Activated naive CD8-positive, alpha-beta T cell treated with anti-CD3 and anti-CD28 coated beads, Interleukin-2, amount 50 U/mL, for 16 hours (primary cell): ENCODE measurements around the gene HEATR5A.
"Not testable (repeated sequence)": the region's sequence is repeated elsewhere in the genome, so short reads cannot be mapped to it uniquely, and the experiment has no call there.

Source experiments
- DNase-seq: peaks from one replicate; pipeline ENCODE4 v3.0.0-alpha.2; 2020; ENCODE audit warnings: low read depth, low spot score

The HEATR5A gene

DNA sequence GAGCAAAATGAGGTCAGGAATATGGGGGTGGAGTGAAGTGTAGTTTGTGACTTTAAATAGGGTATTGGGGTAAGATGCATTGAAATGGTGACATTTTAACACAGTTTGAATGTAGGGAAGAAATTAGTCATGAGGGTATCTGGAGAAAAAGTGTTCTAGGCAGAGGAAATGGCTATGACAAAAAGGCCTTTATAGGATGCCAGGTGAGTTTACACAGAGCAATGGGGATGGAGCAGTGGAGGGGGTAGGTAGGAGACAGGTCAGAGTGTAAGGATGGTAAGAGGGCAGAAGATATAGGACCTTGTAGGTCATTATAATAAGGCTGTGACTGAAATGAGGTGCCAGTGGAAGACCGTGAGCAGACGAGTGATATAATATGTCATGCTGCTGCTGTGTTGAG is 30.4 kb downstream of the HEATR5A start:
- no peak for DNase-seq

DNA sequence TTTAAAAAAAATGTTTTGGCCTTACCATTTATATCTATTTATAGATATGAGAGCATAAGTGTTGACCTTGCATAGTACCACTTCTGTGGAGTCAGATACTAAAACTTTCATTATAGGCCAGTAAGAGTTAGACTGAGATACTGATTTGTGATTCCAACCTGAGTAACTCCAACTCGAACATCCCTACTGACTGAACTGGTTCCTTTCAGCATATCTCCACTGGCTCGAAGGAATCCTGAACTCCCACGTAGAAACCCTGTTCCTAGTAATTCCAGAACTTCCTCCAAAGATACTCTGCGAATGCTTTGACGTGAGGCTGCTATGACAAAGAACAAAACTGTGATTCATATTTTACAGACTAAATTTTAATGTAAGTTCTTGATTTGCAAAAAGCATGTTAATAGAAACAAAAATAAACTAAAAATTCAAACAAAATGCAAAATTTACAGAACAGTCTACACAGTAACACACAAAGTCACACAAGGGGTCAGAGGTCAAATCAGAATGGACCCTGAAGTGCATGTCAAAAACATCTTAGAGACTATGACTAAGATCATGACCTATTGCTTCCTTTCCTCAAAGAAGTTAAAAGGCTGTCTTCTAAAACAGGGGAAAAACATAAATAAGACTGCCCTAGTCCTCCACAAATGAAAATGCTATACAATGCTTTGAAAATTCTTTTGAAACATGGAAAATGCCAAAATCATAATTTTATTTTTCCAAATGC is 31.5 kb downstream of the HEATR5A start:
- no peak for DNase-seq

DNA sequence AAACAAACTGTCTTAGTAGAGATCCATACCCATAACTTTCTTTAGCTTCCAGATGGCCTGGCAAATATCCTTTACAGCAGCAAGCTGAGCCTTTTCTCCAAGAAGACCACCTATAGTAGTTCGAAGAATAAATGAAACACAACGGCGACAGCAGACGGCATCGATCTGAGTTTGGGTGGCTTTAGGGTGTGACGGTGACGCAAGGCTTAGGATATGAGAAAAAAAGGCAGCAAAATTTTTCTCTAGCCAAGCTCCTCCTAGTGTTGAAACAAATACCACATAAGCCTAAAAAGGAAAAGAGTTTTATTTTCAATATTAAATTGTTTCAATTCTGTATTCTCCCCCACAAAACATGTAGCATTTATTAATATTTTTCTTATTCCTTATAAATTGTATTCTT is 33.3 kb downstream of the HEATR5A start:
- DNase-seq = no peak

DNA sequence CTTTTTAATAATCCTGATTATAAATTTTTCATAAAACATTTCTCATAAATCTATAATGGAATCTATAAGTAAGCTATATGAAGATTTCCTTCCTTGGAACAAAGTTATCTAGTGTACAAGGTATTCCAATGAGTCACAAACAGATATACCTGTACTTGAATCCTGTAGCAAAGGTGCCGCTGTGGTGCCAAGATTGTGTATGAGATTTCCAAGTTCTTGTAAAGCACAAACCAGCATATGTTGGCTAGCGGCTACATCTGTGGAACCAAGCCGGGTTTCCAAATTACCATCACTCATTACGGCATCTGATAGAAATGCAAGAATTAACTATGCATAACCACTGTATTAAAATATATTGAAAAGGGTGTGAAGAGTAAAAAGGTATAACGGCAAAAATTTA is 34.1 kb downstream of the HEATR5A start:
- DNase-seq = no peak

DNA sequence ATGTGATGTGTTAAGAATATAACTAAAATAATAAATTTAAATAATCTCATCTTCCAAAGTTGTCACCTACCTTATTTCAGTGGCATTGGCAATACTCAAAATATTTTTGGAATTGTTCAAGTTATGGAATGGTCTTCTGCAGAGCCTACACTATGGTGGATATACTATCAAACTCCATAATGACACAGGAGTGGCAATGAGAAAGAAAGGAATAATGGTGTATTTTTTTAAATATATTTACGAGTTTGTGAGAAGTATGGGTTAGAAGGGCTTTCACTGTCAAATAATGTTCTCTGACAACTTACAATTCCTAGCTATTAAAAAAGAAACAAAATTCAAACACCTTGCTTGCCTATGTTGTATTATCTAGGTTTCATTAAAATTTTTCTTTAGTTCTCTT is 38.1 kb downstream of the HEATR5A start:
- DNase-seq = no peak

DNA sequence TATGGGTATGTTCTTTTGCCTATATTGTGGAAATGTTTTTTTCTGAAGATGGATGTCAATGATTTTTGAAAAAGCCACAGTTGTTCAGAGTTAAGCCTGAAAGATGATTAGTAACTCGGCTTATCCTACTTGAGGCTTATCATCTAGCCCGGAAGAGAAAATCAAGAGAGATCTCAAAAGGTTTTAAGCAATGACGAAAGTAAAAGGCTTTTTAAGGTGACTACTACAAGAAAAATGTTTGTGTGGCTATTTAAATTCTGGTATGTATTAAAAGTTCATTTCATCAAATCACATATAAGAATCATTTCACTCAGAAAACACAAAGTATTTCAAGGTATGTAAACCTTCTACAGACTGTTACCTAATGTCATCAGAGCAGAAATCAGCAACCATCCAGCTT is 40.2 kb downstream of the HEATR5A start:
- no peak for DNase-seq

DNA sequence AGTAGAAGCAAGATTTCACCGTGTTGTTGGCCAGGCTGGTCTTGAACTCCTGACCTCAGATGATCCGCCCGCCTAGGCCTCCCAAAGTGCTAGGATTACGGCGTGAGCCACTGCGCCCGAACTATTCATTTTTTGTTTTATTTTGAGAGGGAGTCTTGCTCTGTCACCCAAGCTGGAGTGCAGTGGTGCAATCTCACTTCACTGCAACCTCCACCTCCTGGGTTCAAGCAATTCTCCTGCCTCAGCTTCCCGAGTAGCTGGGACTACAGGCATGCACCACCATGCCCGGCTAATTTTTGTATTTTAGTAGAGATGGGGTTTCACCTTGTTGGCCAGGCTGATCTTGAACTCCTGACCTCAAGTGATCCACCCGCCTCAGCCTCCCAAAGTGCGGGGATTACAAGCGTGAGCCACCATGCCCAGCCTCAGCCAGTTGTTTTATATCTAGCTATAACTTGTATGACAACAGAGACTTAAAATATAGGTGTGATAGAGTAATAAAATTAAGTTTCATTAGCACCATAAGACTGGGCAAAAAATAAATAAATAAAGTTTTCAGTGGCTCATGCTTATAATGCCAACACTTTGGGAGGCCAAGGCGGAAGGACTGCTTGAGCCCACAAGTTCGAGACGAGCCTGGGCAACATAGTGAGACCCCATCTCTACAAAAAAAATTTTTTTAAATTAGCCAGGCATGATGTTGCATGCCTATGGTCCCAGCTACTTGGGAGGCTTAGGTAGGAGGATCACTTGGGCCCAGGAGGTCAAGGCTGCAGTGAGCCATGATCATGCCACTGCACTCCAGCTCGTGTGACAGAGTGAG is 41.0 kb downstream of the HEATR5A start:
- DNase-seq = not testable (repeated sequence)

DNA sequence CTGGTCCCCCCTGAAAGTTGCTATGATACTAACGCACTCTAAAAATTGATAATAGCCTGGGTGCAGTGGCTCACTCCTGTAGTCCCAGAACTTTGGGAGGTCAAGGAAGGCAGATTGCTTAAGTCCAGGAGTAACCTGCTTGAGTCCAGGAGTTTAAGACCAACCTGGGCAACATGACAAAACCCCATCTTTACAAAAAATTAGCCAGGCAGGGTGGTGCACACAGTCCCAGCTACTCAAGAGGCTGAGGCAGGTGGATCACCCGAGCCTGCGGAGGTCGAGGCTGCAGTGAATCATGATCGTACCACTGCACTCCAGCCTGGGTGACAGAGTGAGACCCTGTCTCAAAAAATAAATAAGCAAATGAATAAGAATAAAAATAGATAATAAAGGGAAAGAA is 42.9 kb downstream of the HEATR5A start:
- no peak for DNase-seq

DNA sequence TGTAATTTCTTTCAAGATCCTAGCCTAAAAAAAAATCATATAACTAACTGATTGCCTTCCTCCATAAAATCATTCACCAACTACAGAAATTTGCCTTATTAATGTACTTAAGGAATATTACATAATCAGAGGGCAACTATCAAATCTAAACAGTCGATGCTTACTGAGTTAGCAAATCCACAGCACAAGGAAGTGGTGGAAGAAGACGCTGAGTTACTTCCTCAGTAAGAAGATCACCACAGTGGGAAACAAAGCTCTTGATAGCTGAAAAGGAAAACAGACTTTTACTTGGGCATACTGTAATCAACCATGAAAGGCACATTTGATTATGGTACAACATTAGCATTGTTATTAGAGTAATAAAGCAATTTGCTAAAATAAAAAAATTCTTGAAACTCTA is 48.7 kb downstream of the HEATR5A start:
- DNase-seq = no peak

DNA sequence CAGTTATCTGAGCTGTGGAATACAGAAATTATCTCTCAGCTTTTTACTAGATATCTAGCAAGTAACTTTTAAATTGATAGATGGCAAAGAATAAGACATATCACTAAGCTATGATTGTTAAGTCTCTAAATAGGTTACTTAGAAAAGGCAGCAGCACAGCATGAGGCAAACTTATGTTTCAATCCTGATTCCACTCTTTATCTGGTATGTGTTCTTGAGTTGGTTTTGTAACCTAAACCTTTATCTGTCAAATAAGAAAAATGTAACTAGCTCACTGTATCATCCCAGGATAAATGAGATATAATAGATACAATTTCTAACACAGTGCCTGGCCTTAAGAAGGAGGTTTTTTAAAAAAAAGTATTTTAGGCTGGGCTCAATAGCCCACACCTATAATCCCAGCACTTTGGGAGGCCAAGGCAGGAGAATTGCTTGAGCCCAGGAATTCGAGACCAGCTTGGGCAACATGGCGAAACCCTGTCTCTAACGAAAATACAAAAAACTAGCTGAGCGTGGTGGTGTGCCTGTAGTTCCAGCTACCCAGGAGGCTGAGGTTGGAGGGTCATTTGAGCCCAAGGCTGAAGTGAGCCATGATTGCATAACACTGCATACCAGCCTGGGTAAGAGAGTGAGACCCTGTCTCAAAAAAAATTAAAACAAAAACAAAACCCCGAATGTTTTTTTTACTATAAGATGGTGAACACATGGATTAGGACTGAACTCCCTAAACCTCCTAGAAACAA is 56.8 kb downstream of the HEATR5A start:
- DNase-seq = no peak

DNA sequence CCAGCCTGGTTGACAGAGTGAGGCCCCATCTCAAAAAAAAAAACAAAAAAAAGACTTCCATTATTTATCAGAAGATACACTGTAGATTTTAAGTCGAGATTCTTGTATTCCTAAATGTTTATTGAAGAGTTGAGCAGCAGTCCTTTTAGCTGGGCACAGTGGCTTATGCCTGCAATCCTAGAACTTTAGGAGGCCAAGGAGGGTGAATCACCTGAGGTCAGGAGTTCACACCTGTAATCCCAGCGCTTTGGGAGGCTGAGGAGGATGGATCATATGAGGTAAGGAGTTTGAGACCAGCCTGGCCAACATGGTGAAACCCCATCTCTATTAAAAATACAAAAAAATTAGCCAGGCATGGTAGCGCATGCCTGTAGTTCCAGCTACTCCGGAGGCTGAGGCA is 57.6 kb downstream of the HEATR5A start:
- DNase-seq = no peak

DNA sequence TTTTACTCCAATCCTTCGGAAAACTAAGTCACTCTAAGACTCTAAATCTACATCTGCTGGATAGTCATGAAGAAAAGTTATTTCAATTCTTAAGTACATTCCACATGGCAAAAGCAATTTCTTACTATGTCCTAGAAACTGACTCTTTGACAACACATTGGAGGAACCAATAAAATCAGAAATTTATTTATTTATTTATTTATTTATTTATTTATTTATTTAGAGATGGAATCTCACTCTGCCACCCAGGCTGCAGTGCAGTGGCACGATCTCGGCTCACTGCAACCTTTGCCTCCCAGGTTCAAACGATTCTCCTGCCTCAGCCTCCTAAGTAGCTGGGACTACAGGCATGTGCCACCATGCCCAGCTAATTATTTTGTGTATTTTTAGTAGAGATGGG is 58.6 kb downstream of the HEATR5A start:
- DNase-seq = not testable (repeated sequence)

DNA sequence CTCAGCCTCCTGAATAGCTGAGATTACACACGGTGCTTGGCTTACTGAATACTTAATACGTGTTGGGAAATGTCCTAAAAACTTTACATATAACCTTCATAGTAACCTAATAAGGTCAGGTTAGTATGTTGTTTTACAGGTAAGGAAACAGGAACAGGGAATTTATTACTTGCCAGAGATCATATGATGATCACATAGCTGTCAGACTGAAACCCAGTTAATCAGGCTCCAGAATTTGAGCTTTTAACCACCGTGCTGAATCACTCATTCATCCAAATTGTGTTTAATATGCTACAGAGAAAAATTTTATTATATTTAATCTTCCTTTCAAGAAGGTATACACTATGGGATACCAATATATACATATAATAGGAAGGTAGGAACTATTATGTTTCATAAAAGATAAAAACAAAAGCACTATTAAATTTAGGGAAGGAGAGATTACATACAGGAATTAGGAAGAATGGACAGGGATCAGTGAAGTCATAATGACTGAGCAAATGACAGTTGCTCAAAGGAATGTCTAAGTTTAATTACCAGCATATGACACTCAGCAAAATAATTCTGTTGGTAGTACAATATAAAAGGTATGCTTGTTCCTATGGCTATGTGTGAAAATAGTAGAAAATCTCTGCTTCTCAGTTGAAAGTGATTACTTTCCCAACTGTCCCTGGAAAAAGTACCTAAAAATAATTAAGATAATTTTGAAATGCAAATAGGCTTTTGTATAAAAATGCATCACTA is 59.3 kb downstream of the HEATR5A start:
- DNase-seq = no peak

DNA sequence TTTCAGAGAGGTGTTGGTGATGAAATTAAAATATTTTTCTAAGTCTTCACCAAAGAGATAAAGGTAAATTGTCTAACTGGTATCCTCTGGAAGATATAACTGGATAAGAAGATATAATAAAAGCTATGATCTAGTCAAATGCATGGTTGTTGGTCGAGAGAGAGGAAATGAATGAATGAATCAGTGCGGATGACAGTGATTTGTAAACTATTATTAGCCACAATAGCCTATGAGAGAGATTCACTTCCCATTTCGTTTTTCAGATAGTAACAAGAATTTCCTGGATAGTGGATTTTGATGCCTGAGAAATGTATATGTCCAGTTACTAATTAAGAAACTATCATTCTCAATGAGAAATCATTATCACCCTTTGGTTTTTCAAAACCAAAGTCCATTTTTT is 63.1 kb downstream of the HEATR5A start:
- no peak for DNase-seq

DNA sequence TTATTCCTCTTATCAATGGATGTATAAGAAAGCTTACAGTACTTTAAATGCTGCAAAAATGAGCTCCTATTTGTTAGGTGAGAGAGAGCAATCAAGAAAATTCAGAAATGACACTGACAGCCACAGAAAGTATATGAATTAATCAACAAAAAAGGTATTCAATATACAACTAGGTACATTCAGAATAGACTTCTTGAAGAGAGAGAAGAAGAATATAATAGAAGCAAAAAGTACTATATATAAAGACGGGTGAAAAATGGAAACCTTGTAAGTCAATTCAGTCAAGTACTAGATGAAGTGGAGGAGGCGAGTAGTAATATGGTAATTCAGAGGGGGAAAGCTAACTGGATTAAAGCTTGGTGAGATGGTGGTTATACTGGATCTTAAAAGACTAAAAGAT is 74.3 kb downstream of the HEATR5A start:
- no peak for DNase-seq

DNA sequence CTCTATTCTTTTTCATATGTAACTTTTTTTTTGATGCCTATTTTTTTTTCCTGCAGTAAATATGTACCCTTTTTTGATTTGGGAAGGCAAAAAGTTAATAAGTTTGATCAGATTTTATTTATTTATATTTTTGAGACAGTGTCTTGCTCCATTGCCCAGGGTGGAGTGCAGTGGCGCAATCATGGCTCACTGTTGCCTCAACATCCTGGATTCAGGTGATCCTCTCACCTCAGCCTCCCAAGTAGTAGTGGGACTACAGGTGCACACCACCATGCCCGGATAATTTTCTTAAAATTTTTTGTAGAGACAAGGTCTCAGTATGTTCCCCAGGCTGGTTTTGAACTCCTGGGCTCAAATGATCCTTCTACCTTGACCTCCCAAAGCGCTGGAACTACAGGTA is 79.1 kb downstream of the HEATR5A start:
- DNase-seq = no peak

DNA sequence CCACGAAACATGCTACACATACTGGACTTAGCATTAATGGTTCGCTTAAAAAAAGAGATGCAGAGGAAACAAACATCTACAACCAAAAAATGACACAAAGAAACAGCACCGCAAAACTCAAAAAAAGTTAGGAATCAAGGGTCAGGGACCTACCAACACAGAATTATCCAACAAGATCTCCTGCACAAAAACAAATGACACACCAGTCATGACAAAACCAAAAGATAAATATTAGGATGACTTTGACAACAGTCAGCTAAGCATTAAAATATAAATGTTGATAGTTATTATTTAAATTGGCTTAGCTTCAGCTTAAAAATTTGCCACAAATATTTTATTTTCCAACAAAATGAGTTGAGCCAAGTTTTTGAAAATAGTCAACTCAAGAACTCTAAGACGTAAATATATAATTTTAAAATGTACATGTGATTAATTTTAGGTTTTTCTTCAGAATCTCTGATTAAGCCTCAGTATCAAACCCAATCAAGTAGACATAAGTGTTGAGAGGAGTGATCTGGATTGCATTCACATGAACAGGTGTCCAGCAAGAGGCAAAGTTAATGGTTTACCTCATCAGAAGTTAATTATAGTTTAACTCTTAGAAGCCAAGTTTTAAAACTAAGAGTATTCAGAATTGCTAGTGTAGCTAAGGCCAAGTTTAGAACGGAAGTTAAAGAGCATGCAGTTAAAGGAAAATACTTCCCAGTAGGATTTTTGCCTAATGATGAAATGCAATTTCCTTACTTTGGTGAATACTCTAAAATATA is 79.9 kb downstream of the HEATR5A start:
- DNase-seq = no peak

DNA sequence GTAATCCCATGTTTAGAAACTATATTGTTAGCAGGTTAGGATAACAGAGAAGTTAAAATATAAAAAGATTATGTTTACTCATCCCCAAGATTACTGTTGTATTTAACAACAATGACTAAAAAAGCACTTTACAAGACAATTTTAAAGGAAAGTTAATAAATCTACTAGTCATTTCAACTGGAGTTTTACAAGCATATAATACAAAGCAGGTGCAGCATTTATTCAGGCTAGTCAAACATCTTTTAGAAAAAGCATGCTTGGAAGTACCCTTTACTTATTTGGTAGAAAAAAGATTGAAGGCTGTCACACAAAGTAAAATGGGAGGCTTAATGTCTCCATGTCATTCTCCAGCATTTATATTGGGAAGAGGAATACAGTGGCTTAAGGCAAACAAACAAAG is 80.6 kb downstream of the HEATR5A start:
- no peak for DNase-seq

DNA sequence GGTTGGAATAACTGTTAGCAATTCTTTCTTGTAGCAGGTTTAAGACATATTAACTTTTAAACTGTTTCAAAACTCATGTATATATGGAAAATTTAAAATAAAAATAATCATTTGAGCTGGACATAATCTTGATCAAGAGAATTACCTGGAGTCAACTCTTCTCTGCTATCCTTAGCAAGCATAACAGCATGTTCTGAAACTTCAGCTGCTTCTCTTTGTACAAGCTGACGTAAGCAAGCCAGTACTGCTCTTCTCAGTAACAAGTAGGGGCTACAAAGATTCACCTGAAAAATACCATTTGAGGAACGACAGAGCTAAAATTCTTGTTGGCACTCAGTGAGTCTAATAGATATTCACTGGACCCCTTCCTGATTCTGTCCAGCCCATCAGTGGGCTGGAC is 83.0 kb downstream of the HEATR5A start:
- DNase-seq = no peak

DNA sequence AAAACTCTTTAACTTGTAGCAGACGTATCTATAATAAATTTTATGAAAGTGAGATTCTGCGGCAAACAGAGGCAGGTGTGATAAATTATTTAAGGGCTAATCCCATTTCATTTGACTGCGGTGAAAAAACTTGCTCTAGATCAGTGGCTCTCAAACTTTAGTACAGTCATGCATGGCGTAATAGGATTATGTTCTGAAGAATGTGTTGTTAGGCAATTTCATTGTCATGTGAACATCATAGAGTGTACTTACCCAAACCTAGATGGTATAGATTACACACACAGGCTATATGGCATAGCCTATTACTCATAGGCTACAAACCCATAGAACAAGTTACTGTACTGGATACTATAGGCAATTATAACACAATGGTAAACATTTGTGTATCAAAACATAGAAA is 83.7 kb downstream of the HEATR5A start:
- no peak for DNase-seq

DNA sequence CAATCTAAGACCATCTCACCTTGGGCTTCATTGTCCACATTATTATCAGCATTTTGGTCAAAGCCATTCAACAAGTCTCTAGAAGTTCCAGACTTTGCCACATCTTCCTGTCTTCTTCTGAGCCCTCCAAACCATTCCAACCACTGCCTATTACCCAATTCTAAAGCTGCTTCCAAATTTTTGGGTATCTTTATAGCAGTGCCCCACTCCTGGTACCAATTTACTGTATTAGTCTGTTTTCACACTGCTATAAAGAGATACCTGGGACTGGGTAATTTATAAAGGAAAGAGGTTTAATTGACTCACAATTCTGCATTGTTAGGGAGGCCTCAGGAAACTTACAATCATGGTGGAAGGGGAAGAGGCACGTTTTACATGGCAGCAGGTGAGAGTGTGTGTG is 89.0 kb downstream of the HEATR5A start:
- not testable (repeated sequence) for DNase-seq
